Islet of Langerhans (tissue), 1 donor: ENCODE measurements around the gene MVD.

Experiments
- FAIRE-seq: peaks from one replicate; lab custom pipeline; 2011; peaks lifted over from hg19 to GRCh38; lab: Jason Lieb, UNC

Gene MVD

GRCh38 chr16:88640498-88641247, 22.2 kb downstream of the MVD start:
- FAIRE-seq, result no peak

GRCh38 chr16:88640039-88640495, 22.8 kb downstream of the MVD start:
- FAIRE-seq, result no peak

- no peak for FAIRE-seq
Measured at GRCh38 chr16:88639231-88640038, 23.5 kb downstream of the MVD start.

GRCh38 chr16:88638323-88639230, 24.3 kb downstream of the MVD start, which contains the start of gene IL17C:
TSS of gene IL17C (plus strand) at chr16:88638572. CDS start at chr16:88638642, 70 bp downstream.
- no peak for FAIRE-seq

- no peak for FAIRE-seq
Measured at GRCh38 chr16:88636488-88637265, 26.2 kb downstream of the MVD start.

- FAIRE-seq, result no peak
Measured at GRCh38 chr16:88635671-88636319, 27.1 kb downstream of the MVD start.

GRCh38 chr16:88634994-88635670, 27.8 kb downstream of the MVD start:
- no peak for FAIRE-seq

- FAIRE-seq, result no peak
Measured at GRCh38 chr16:88634141-88634993, 28.5 kb downstream of the MVD start.

- FAIRE-seq, result no peak
Measured at GRCh38 chr16:88633684-88634140, 29.2 kb downstream of the MVD start.

GRCh38 chr16:88632587-88632930, 30.3 kb downstream of the MVD start:
- no peak for FAIRE-seq

GRCh38 chr16:88631920-88632586, 30.8 kb downstream of the MVD start:
- no peak for FAIRE-seq

- no peak for FAIRE-seq
Measured at GRCh38 chr16:88631384-88631783, 31.5 kb downstream of the MVD start.

GRCh38 chr16:88630941-88631340, 31.9 kb downstream of the MVD start:
- FAIRE-seq, result no peak

GRCh38 chr16:88630433-88630832, 32.5 kb downstream of the MVD start:
- FAIRE-seq, result no peak

GRCh38 chr16:88629835-88630234, 33.1 kb downstream of the MVD start:
- no peak for FAIRE-seq

GRCh38 chr16:88628512-88628974, 34.3 kb downstream of the MVD start:
- no peak for FAIRE-seq

GRCh38 chr16:88627531-88628411, 35.1 kb downstream of the MVD start:
- FAIRE-seq, result no peak

GRCh38 chr16:88626646-88627045, 36.2 kb downstream of the MVD start:
- FAIRE-seq, result no peak
